Kidney (tissue), 14 donors: ENCODE results near the gene UNC45A. TPM values are rescaled to one million over a fixed set of nuclear protein-coding genes. Genes with fewer than 3 reads are reported as not detected.

Experiments used
- DNase-seq, 5 donors: peaks; one replicate each; pipeline ENCODE4 v3.0.0-alpha.2; 2013 to 2020
- FAIRE-seq: peaks from 2 replicates; lab custom pipeline; 2012; peaks lifted over from hg19 to GRCh38; lab: Jason Lieb, UNC
- H3K27ac ChIP-seq, 2 donors: one replicate each; pipeline ENCODE4 v1.7.0; 2013; ENCODE audit warnings: low read depth in 2 of 2, low read length in 2 of 2, inconsistent platforms in 1 of 2
- H3K27me3 ChIP-seq: one replicate; pipeline ENCODE4 v1.7.1; 2013; ENCODE audit warnings: low read length, inconsistent platforms; ENCODE audit not compliant: control insufficient read depth, insufficient read depth
- H3K36me3 ChIP-seq, 3 donors: one replicate each; pipeline versions ENCODE4 v1.7.0 to v1.7.1; 2013; ENCODE audit warnings: low read length in 3 of 3, control low read depth in 1 of 3, inconsistent platforms in 1 of 3; ENCODE audit not compliant: insufficient read depth in 3 of 3, control insufficient read depth in 2 of 3
- H3K4me1 ChIP-seq, 3 donors: one replicate each; pipeline versions ENCODE4 v1.7.0 to v1.7.1; 2013; ENCODE audit warnings: low read length in 3 of 3, inconsistent platforms in 1 of 3, low read depth in 1 of 3; ENCODE audit not compliant: control insufficient read depth in 2 of 3, insufficient read depth in 2 of 3
- H3K4me3 ChIP-seq, 3 donors: one replicate each; pipeline versions ENCODE4 v1.7.0 to v1.8.1; 2013; ENCODE audit warnings: low read length in 3 of 3, control low read depth in 1 of 3, inconsistent platforms in 1 of 3
- H3K9ac ChIP-seq, 3 donors: one replicate each; pipeline versions ENCODE4 v1.7.0 to v1.7.1; 2013; ENCODE audit warnings: low read length in 3 of 3, control low read depth in 1 of 3, inconsistent platforms in 1 of 3
- H3K9me3 ChIP-seq, 3 donors: one replicate each; pipeline versions ENCODE4 v1.7.0 to v1.7.1; 2013; ENCODE audit warnings: low read length in 3 of 3, control low read depth in 1 of 3, inconsistent platforms in 1 of 3; ENCODE audit not compliant: control insufficient read depth in 2 of 3, insufficient read depth in 1 of 3
- CTCF ChIP-seq: IDR thresholded peaks from 3 replicates; pipeline ENCODE4 v1.5.1; 2012; ENCODE audit warnings: mild to moderate bottlenecking, moderate library complexity, borderline replicate concordance; ENCODE audit not compliant: insufficient read depth; ENCODE audit errors: extremely low read depth
- intact Hi-C: fragments of 100-400 bp; cut with DNase I; formaldehyde crosslinking; loops from one replicate; pipeline ENCODE4 v1.11.1; 2022
- polyA plus RNA-seq: library from polyadenylated mRNA; stranded (reverse); fragments of 350-450 nt; fragmentation: Illumina TruSeq; extraction: RNeasy Lipid Tissue Mini Kit (QIAGEN cat#74804); gene quantifications from one replicate; pipeline ENCODE4 v1.2.3, GENCODE V29; 2014; ENCODE audit warnings: low read depth, low replicate concordance; ENCODE audit not compliant: insufficient read depth
- total RNA-seq: library from RNA; stranded (reverse); fragmentation: NEBNext Ultra II Directional; extraction: Animal tissue kit (Norgen Biotek cat#: 25700); gene quantifications from one replicate; pipeline ENCODE4 v1.2.1, GENCODE V29; 2021
- donor health status: control.
- donor health status: control.
- donor health status: control.
- donor health status: control.
- donor health status: control.
- donor health status: DM: yes; HTN: yes; CAD: no.
- donor health status: Normal renal cell carcinoma (clear cell type).

The UNC45A gene
- total and polyA plus RNA-seq, 2 donors from 2014 or later, result 48.9 to 62.8 TPM

GRCh38 chr15:90957031-90957790 lies 22.1 kb downstream of the UNC45A start:
- peak; percentile 59 to 79 (median 64) for DNase-seq
- Histone ChIP-seq H3K27ac (no peak overlapping the region), H3K9me3 (no peaks in the 10 kb centered on the region), H3K9ac (peak overlapping the region in 2 of 3 donors; percentile 17 to 61), H3K36me3 (peaks cover 0 to 7% (median 3%) of the 10 kb centered on the region in 3 donors), H3K27me3 (no peaks in the 10 kb centered on the region), H3K4me1 (peaks cover 0 to 12% (median 5%) of the 10 kb centered on the region in 3 donors), H3K4me3 (peak overlapping the region; percentile 7 to 60 (median 23))
- FAIRE-seq, result no peak
- intact Hi-C loops, result no loop called here
- no peak for TF ChIP-seq CTCF

- Histone ChIP-seq H3K9ac (peak overlapping the region in 1 of 3 donors; percentile 61), H3K36me3 (peaks cover 0 to 5% (median under 1%) of the 10 kb centered on the region in 3 donors), H3K4me1 (peaks cover 0 to 12% (median 5%) of the 10 kb centered on the region in 3 donors), H3K4me3 (peak overlapping the region in 2 of 3 donors; percentile 7 to 60), H3K27ac (no peak overlapping the region), H3K9me3 (no peaks in the 10 kb centered on the region), H3K27me3 (no peaks in the 10 kb centered on the region)
- intact Hi-C loops, result no loop called here
- peak in 2 of 5 donors; percentile 61 for DNase-seq
- no peak for TF ChIP-seq CTCF
- FAIRE-seq, result no peak
Observed at GRCh38 chr15:90957791-90958190, 22.7 kb downstream of the UNC45A start.

- no peak overlapping the region for H3K27ac ChIP-seq
Observed at GRCh38 chr15:90959028-90959595, 24.0 kb downstream of the UNC45A start.

More at GRCh38 chr15:90959028-90959595, 24.0 kb downstream of the UNC45A start:
- H3K4me3 ChIP-seq, result no peak overlapping the region
- FAIRE-seq (no peak), DNase-seq (peak in 1 of 5 donors; percentile 11)
- H3K9ac ChIP-seq, result no peak overlapping the region
- intact Hi-C loops, result no loop called here
- H3K9me3 ChIP-seq, result no peaks in the 10 kb centered on the region
- no peaks in the 10 kb centered on the region for H3K36me3 ChIP-seq
- peaks cover 0 to 12% (median 5%) of the 10 kb centered on the region in 3 donors for H3K4me1 ChIP-seq
- H3K27me3 ChIP-seq, result no peaks in the 10 kb centered on the region
- no peak for TF ChIP-seq CTCF
